ENCODE data around the gene CHCHD3.

GRCh38 chr7:132934017-132934416, 147.9 kb downstream of the CHCHD3 start:
- TF ChIP-seq CTCF (IDR thresholded peaks at IDR 0.05), result no peak
- no peak for TF ChIP-seq POLR2A (IDR thresholded peaks at IDR 0.05)

All from vagina (tissue), 2 donors.